Panc1 (cell line): ENCODE data around the gene KLB. TPM values are rescaled to one million over a fixed set of nuclear protein-coding genes. Genes with fewer than 3 reads are reported as not detected.

Experiments
- ATAC-seq: fragments of 200-7000 bp; cut with Tn5 transposase; 2 replicates; pipeline ENCODE4 v1.9.1; 2020; ENCODE audit warnings: mild to moderate bottlenecking, moderate library complexity
- BruUV-seq: library from RNA; stranded (reverse); fragments of 400-500 nt; replicated peaks from 2 replicates; lab custom pipeline; 2021; lab: Mats Ljungman, UMichigan
- CTCF ChIA-PET: fragments of 300-600 bp; sonication (Branson Sonifier 250); formaldehyde crosslinking; loops from one replicate; lab custom pipeline; 2022; ENCODE audit warnings: antibody characterized with exemption; lab: Charles Lee
- POLR2A ChIA-PET: fragments of 300-600 bp; sonication (Branson Sonifier 250); formaldehyde crosslinking; loops from one replicate; lab custom pipeline; 2022; ENCODE audit warnings: antibody characterized with exemption; lab: Charles Lee
- DNase-seq: peaks from one replicate; pipeline ENCODE4 v3.0.0-alpha.2; 2010; ENCODE audit warnings: low read depth, low spot score
- H3K27ac ChIP-seq: 2 replicates; pipeline ENCODE4 v1.5.1; 2011; ENCODE audit warnings: mild to moderate bottlenecking, low read length, inconsistent platforms
- H3K27me3 ChIP-seq: fragments of 200-500 bp; sonication (Bioruptor generic); 2 replicates; pipeline ENCODE4 v1.6.0; 2014; ENCODE audit warnings: low read length, inconsistent platforms; ENCODE audit not compliant: control insufficient read depth, insufficient read depth
- H3K36me3 ChIP-seq: fragments of 200-500 bp; sonication (Bioruptor generic); 2 replicates; pipeline ENCODE4 v1.5.1; 2014; ENCODE audit warnings: inconsistent platforms, mild to moderate bottlenecking, low read length, moderate library complexity; ENCODE audit not compliant: control insufficient read depth, insufficient read depth
- H3K4me1 ChIP-seq: 2 replicates; pipeline ENCODE4 v1.5.1; 2011; ENCODE audit warnings: inconsistent platforms, mild to moderate bottlenecking, low read length, moderate library complexity; ENCODE audit not compliant: control insufficient read depth, insufficient read depth
- H3K4me3 ChIP-seq, 2 experiments: 2 replicates each; pipeline ENCODE4 v1.5.1; 2011 to 2012; ENCODE audit warnings: low read depth in 2 of 2, low read length in 2 of 2, mild to moderate bottlenecking in 2 of 2, inconsistent platforms in 1 of 2, moderate library complexity in 1 of 2
- H3K9me3 ChIP-seq: fragments of 200-500 bp; sonication (Bioruptor generic); 2 replicates; pipeline ENCODE4 v1.5.1; 2014; ENCODE audit warnings: low read depth, mild to moderate bottlenecking, inconsistent platforms, low read length, moderate library complexity; ENCODE audit not compliant: control insufficient read depth, insufficient read depth
- POLR2AphosphoS5 ChIP-seq: IDR thresholded peaks from 2 replicates; pipeline ENCODE4 v1.6.1; 2012; ENCODE audit warnings: mild to moderate bottlenecking, low read depth, low read length, moderate library complexity
- SIN3A ChIP-seq: IDR thresholded peaks from 2 replicates; pipeline ENCODE4 v1.6.1; 2012; ENCODE audit warnings: low read depth, mild to moderate bottlenecking, low read length, moderate library complexity, borderline replicate concordance; ENCODE audit not compliant: insufficient read depth
- TCF7L2 ChIP-seq: IDR thresholded peaks from 2 replicates; pipeline ENCODE4 v1.6.1; 2011; ENCODE audit warnings: mild to moderate bottlenecking, low read depth, low read length, inconsistent platforms
- in situ Hi-C: cut with HindIII; loops from 2 replicates; pipeline ENCODE4 v1.10.0; 2016; ENCODE audit warnings: low sequenced_read_pairs, low pct_unique_long_range_greater_than_20kb
- intact Hi-C: fragments of 100-400 bp; cut with micrococcal nuclease; formaldehyde crosslinking; loops from one replicate; pipeline ENCODE4 v1.10.0; 2022; ENCODE audit not compliant: unreplicated experiment
- total RNA-seq: library from RNA; stranded (reverse); gene quantifications from one replicate; pipeline ENCODE4 v1.2.1, GENCODE V29; 2021; ENCODE audit not compliant: unreplicated experiment
- TF ChIP-seq, protein P1 (sequence below): fragments of 450-650 bp; IDR thresholded peaks from 2 replicates; pipeline ENCODE4 v1.5.1; 2017; ENCODE audit warnings: mild to moderate bottlenecking
- TF ChIP-seq, protein P2 (sequence below), 2 experiments: IDR thresholded peaks; 2 replicates each; pipeline ENCODE4 v1.6.1; 2011 to 2012; ENCODE audit warnings: low read depth in 2 of 2, control low read depth in 1 of 2, low read length in 1 of 2, mild to moderate bottlenecking in 1 of 2, moderate library complexity in 1 of 2; ENCODE audit not compliant: insufficient read depth in 1 of 2

Gene KLB
- total RNA-seq, 1 experiment from 2014 or later: not detected

DNA sequence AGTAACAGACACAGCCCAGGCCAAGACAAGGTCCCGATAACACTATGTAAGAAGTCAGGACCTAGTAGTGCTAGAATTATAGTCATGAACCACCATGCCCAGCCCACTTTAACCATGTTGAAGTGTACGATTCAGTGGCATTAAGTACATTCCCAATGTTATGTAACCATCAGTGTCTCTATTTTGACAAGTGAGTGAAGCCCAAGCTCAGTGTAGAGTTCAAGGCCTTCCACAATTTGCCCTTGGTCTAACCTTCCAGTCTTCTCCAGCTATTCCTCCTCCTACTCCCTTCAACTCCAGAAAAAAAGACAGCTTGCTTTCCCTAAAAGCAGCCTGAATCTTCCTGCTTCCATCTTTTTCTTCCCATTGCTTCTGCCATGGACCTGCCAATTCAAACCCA, 83.6 kb downstream of the KLB start:
- TF ChIP-seq, protein P1, sequence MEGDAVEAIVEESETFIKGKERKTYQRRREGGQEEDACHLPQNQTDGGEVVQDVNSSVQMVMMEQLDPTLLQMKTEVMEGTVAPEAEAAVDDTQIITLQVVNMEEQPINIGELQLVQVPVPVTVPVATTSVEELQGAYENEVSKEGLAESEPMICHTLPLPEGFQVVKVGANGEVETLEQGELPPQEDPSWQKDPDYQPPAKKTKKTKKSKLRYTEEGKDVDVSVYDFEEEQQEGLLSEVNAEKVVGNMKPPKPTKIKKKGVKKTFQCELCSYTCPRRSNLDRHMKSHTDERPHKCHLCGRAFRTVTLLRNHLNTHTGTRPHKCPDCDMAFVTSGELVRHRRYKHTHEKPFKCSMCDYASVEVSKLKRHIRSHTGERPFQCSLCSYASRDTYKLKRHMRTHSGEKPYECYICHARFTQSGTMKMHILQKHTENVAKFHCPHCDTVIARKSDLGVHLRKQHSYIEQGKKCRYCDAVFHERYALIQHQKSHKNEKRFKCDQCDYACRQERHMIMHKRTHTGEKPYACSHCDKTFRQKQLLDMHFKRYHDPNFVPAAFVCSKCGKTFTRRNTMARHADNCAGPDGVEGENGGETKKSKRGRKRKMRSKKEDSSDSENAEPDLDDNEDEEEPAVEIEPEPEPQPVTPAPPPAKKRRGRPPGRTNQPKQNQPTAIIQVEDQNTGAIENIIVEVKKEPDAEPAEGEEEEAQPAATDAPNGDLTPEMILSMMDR: no peak
- no peaks in the 10 kb centered on the region for H3K4me1 ChIP-seq
- no peaks in the 10 kb centered on the region for H3K27me3 ChIP-seq
- no TSS peak for BruUV-seq
- ATAC-seq: no peak
- ChIA-PET POLR2A (no interaction called here), CTCF (no interaction called here)
- H3K9me3 ChIP-seq: no peaks in the 10 kb centered on the region
- H3K27ac ChIP-seq: no peak overlapping the region
- H3K36me3 ChIP-seq: no peaks in the 10 kb centered on the region
- DNase-seq: no peak
- in situ Hi-C loops: no loop called here
- intact Hi-C loops: no loop called here
- H3K4me3 ChIP-seq: no peak overlapping the region

- in situ Hi-C loops (no loop called here), intact Hi-C loops (no loop called here)
- H3K4me1 ChIP-seq: peaks cover 7% of the 10 kb centered on the region; the same call in 1 of the 2 replicates
- no peak for ATAC-seq
- DNase-seq: no peak
- ChIA-PET CTCF (no interaction called here), POLR2A (no interaction called here)
- H3K36me3 ChIP-seq: peaks cover 13% of the 10 kb centered on the region; the same call in 1 of the 2 replicates
- BruUV-seq: no TSS peak
- no peak overlapping the region for H3K4me3 ChIP-seq
- no peaks in the 10 kb centered on the region for H3K9me3 ChIP-seq
- no peak overlapping the region for H3K27ac ChIP-seq
- no peaks in the 10 kb centered on the region for H3K27me3 ChIP-seq
- no peak for TF ChIP-seq SIN3A
- TF ChIP-seq, protein P1: no peak
- TF ChIP-seq, protein P2, sequence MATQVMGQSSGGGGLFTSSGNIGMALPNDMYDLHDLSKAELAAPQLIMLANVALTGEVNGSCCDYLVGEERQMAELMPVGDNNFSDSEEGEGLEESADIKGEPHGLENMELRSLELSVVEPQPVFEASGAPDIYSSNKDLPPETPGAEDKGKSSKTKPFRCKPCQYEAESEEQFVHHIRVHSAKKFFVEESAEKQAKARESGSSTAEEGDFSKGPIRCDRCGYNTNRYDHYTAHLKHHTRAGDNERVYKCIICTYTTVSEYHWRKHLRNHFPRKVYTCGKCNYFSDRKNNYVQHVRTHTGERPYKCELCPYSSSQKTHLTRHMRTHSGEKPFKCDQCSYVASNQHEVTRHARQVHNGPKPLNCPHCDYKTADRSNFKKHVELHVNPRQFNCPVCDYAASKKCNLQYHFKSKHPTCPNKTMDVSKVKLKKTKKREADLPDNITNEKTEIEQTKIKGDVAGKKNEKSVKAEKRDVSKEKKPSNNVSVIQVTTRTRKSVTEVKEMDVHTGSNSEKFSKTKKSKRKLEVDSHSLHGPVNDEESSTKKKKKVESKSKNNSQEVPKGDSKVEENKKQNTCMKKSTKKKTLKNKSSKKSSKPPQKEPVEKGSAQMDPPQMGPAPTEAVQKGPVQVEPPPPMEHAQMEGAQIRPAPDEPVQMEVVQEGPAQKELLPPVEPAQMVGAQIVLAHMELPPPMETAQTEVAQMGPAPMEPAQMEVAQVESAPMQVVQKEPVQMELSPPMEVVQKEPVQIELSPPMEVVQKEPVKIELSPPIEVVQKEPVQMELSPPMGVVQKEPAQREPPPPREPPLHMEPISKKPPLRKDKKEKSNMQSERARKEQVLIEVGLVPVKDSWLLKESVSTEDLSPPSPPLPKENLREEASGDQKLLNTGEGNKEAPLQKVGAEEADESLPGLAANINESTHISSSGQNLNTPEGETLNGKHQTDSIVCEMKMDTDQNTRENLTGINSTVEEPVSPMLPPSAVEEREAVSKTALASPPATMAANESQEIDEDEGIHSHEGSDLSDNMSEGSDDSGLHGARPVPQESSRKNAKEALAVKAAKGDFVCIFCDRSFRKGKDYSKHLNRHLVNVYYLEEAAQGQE (IDR thresholded peaks at IDR 0.05; ENCODE audit: insufficient read depth in 1 of 2, low read depth in 2 of 2, low read length in 1 of 2): no peak
- TF ChIP-seq POLR2AphosphoS5: no peak
- no peak for TF ChIP-seq TCF7L2
These were observed 87.6 kb downstream of the KLB start for GRCh38 chr4:39494354-39494753.
